Activated T-cell treated with anti-CD3 and anti-CD28 coated beads, Interleukin-2, amount 50 U/mL, for 72 hours (primary cell): ENCODE measurements around the gene DIP2B. TPM values are rescaled to one million over a fixed set of nuclear protein-coding genes. Genes with fewer than 3 reads are reported as not detected.
A peak's percentile ranks its signal among the peaks of the same experiment; 100 is the strongest.
"Not testable (repeated sequence)": the region's sequence is repeated elsewhere in the genome, so short reads cannot be mapped to it uniquely, and the experiment has no call there.

ENCODE experiments used
- ATAC-seq, 2 donors: fragments of 150-1000 bp; cut with Tn5 transposase; replicated peaks in 1 of 2; 2 replicates each; pipeline ENCODE4 v1.10.0; 2021; ENCODE audit warnings: moderate library complexity in 2 of 2, mild to moderate bottlenecking in 1 of 2
- DNase-seq, 2 donors: peaks; one replicate each; pipeline ENCODE4 v3.0.0; 2021 to 2022; ENCODE audit warnings: mixed read lengths in 1 of 2
- H3K27ac Mint-ChIP-seq: one replicate; pipeline ENCODE4 v1.8.0; 2022; ENCODE audit warnings: mild to moderate bottlenecking, moderate library complexity, mixed read lengths
- H3K27me3 Mint-ChIP-seq: one replicate; pipeline ENCODE4 v1.8.0; 2022; ENCODE audit warnings: low read depth, mixed read lengths
- H3K36me3 Mint-ChIP-seq, 2 donors: one replicate each; pipeline ENCODE4 v1.8.0; 2022; ENCODE audit warnings: mixed read lengths in 2 of 2, mild to moderate bottlenecking in 1 of 2; ENCODE audit not compliant: insufficient read depth in 2 of 2
- H3K4me1 Mint-ChIP-seq: one replicate; pipeline ENCODE4 v1.8.0; 2022; ENCODE audit warnings: low read depth, mixed read lengths
- H3K4me3 Mint-ChIP-seq, 2 donors: one replicate each; pipeline ENCODE4 v1.8.0; 2022; ENCODE audit warnings: mild to moderate bottlenecking in 2 of 2, mixed read lengths in 2 of 2, moderate library complexity in 2 of 2
- H3K9me3 Mint-ChIP-seq, 2 donors: one replicate each; pipeline ENCODE4 v1.8.0; 2022; ENCODE audit warnings: mixed read lengths in 2 of 2
- total RNA-seq, 2 donors: library from RNA; stranded (reverse); gene quantifications; one replicate each; pipeline ENCODE4 v1.2.3, GENCODE V29; 2022

Gene DIP2B
- total RNA-seq, 2 donors from 2014 or later, result 25.4 to 28.1 TPM

GRCh38 chr12:50679612-50680011 lies 174.8 kb downstream of the DIP2B start:
- DNase-seq (no peak), ATAC-seq (no peak)
- no peaks in the 10 kb centered on the region for H3K4me1 Mint-ChIP-seq
- peaks cover 0 to 20% of the 10 kb centered on the region in 2 donors for H3K36me3 Mint-ChIP-seq
- H3K27ac Mint-ChIP-seq, result no peak overlapping the region
- H3K9me3 Mint-ChIP-seq, result no peaks in the 10 kb centered on the region
- no peak overlapping the region for H3K4me3 Mint-ChIP-seq
- H3K27me3 Mint-ChIP-seq, result no peaks in the 10 kb centered on the region

DNA sequence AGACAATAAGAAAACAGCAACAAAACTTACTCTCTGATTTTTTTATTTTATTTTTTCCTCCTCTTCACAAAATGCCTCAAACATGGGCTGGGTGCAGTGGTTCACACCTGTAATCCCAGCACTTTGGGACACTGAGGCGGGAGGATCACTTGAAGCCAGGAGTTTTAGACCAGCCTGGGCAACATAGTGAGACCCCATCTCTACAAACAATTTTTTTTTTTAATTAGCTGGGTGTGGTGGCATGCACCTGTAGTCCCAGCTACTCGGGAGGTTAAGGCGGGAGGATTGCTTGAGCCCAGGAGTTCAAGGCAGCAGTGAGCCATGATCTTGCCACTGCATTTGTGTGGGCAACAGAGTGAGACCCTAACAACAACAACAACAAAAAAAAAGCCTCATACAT lies 176.3 kb downstream of the DIP2B start:
- peaks cover 0 to 12% of the 10 kb centered on the region in 2 donors for H3K36me3 Mint-ChIP-seq
- not testable (repeated sequence) for ATAC-seq, H3K27me3 Mint-ChIP-seq, H3K4me1 Mint-ChIP-seq, DNase-seq, H3K27ac Mint-ChIP-seq, H3K9me3 Mint-ChIP-seq, H3K4me3 Mint-ChIP-seq

GRCh38 chr12:50685641-50686040 lies 180.9 kb downstream of the DIP2B start:
- no peak for ATAC-seq
- peaks cover 0 to 5% of the 10 kb centered on the region in 2 donors for H3K36me3 Mint-ChIP-seq

GRCh38 chr12:50686406-50686805 lies 181.6 kb downstream of the DIP2B start:
- peaks cover 0 to 3% of the 10 kb centered on the region in 2 donors for H3K36me3 Mint-ChIP-seq
- no peaks in the 10 kb centered on the region for H3K9me3 Mint-ChIP-seq
- H3K4me1 Mint-ChIP-seq, result no peaks in the 10 kb centered on the region
- ATAC-seq, result no peak
- peak overlapping the region; percentile 34 for H3K27ac Mint-ChIP-seq
- H3K27me3 Mint-ChIP-seq, result no peaks in the 10 kb centered on the region
- no peak overlapping the region for H3K4me3 Mint-ChIP-seq
- no peak for DNase-seq

More at GRCh38 chr12:50685641-50686040, 180.9 kb downstream of the DIP2B start:
- Mint-ChIP-seq H3K27ac (no peak overlapping the region), H3K9me3 (no peaks in the 10 kb centered on the region), H3K27me3 (no peaks in the 10 kb centered on the region), H3K4me1 (no peaks in the 10 kb centered on the region), H3K4me3 (no peak overlapping the region)
- DNase-seq, result no peak

DNA sequence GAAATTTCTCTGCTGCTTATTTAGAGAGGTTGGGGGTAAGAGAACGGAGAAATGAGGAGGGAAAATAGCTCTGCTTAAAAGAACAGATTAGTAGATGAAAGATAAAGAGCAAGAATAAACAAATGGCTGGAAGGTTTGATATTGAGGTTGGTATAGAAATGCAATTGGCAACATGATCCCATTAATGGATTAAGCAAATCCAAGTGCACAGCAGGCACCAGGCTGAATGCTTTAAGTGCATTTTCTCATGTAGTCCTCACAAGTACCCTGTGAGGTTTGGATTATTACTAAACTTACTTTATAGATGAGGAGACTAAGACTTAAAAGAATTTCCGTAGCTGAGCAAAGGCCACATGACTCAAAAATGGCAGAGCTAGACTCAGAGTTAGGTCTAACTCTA lies 182.2 kb downstream of the DIP2B start:
- Mint-ChIP-seq H3K4me1 (no peaks in the 10 kb centered on the region), H3K36me3 (peaks cover 0 to 3% of the 10 kb centered on the region in 2 donors), H3K27ac (peak overlapping the region; percentile 34), H3K4me3 (no peak overlapping the region), H3K9me3 (no peaks in the 10 kb centered on the region), H3K27me3 (no peaks in the 10 kb centered on the region)
- ATAC-seq (no peak), DNase-seq (no peak)

DNA sequence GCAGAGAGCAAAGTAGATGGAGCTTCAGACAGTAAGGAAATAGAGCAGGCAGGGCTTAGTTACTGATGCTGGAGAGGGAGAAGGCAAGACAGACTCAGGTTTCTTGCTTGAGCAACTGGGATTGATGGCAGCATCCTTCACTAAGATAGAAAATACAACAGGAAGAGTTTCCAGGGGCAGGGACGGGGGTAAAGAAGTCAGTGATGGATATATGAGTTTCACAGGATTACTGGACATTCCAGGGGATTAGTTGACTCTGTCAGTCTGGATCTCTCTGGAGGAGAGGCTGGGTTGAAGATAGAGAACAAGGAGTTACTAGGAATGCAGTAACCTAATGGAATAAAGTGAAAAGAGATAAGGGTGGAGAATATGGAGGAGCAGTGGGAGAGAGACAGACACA lies 184.7 kb downstream of the DIP2B start:
- Mint-ChIP-seq H3K9me3 (no peaks in the 10 kb centered on the region), H3K4me1 (no peaks in the 10 kb centered on the region), H3K27ac (no peak overlapping the region), H3K36me3 (peaks cover 0 to 6% of the 10 kb centered on the region in 2 donors), H3K4me3 (no peak overlapping the region), H3K27me3 (no peaks in the 10 kb centered on the region)
- DNase-seq, result no peak
- ATAC-seq, result no peak

- DNase-seq (no peak), ATAC-seq (no peak)
- Mint-ChIP-seq H3K4me3 (no peak overlapping the region), H3K4me1 (no peaks in the 10 kb centered on the region), H3K9me3 (no peaks in the 10 kb centered on the region), H3K27me3 (no peaks in the 10 kb centered on the region), H3K36me3 (peaks cover under 1 to 6% of the 10 kb centered on the region in 2 donors), H3K27ac (peak overlapping the region; percentile 7)
These were observed 186.1 kb downstream of the DIP2B start for GRCh38 chr12:50690925-50691324.

DNA sequence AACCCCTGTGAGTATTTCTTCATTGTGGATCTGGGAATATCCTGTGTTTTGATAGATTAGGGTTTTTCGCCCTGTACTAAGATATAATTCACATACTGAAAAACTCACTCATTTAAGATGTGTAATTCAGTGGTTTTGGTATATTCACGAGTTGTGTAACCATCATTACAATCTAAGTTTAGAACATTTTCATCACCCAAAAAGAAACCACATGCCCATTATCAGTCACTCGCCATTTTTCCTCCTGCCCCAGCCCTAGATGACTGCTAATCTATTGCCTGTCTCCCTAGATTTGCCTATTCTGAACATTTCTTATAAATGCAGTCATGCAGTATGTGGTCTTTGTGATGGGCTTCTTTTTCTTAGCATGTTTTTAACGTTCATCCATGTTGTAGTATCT lies 191.2 kb downstream of the DIP2B start:
- Mint-ChIP-seq H3K27ac (peak overlapping the region; percentile 23), H3K4me1 (no peaks in the 10 kb centered on the region), H3K9me3 (no peaks in the 10 kb centered on the region), H3K27me3 (no peaks in the 10 kb centered on the region), H3K4me3 (no peak overlapping the region), H3K36me3 (peaks cover 3 to 14% of the 10 kb centered on the region in 2 donors)
- ATAC-seq (peak in 1 of 2 donors; percentile 47), DNase-seq (no peak)

DNA sequence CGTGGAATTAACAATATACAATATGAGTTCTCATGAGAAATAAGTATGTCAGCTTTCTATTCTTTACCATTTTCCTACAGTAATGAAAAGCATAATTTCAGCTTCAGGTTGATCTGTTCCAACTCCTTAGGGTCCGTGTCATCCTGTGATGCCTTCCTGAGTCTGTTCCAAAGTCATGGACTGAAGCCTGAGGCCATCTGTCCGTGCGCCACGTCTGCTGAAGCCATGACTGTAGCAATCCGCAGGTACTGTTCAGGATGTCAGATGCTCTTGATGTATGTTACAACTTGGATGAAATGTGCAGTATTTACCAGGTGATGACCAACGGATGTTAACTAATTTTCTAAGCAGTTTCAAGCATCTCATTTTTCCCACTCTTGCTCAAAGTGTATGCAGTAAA lies 192.1 kb downstream of the DIP2B start:
- peak overlapping the region; percentile 20 for H3K27ac Mint-ChIP-seq
- no peaks in the 10 kb centered on the region for H3K27me3 Mint-ChIP-seq
- peaks cover 3 to 14% of the 10 kb centered on the region in 2 donors for H3K36me3 Mint-ChIP-seq
- no peaks in the 10 kb centered on the region for H3K9me3 Mint-ChIP-seq
- no peak for ATAC-seq
- DNase-seq, result no peak
- H3K4me3 Mint-ChIP-seq, result no peak overlapping the region
- no peaks in the 10 kb centered on the region for H3K4me1 Mint-ChIP-seq

GRCh38 chr12:50699154-50699553 lies 194.4 kb downstream of the DIP2B start:
- Mint-ChIP-seq H3K27ac (no peak overlapping the region), H3K4me3 (no peak overlapping the region), H3K4me1 (no peaks in the 10 kb centered on the region), H3K36me3 (peaks cover 3 to 12% of the 10 kb centered on the region in 2 donors), H3K9me3 (no peaks in the 10 kb centered on the region), H3K27me3 (no peaks in the 10 kb centered on the region)
- DNase-seq, result no peak
- ATAC-seq, result no peak

- no peak overlapping the region for H3K4me3 Mint-ChIP-seq
- H3K27me3 Mint-ChIP-seq, result no peaks in the 10 kb centered on the region
- no peak for DNase-seq
- no peaks in the 10 kb centered on the region for H3K9me3 Mint-ChIP-seq
- ATAC-seq, result no peak
- no peaks in the 10 kb centered on the region for H3K4me1 Mint-ChIP-seq
- peaks cover 3 to 15% of the 10 kb centered on the region in 2 donors for H3K36me3 Mint-ChIP-seq
- no peak overlapping the region for H3K27ac Mint-ChIP-seq
These were observed 195.2 kb downstream of the DIP2B start for GRCh38 chr12:50699940-50700339.

- no peaks in the 10 kb centered on the region for H3K9me3 Mint-ChIP-seq
- H3K4me1 Mint-ChIP-seq, result no peaks in the 10 kb centered on the region
- no peak overlapping the region for H3K4me3 Mint-ChIP-seq
- ATAC-seq (no peak), DNase-seq (no peak)
- peak overlapping the region; percentile 54 for H3K27ac Mint-ChIP-seq
- peaks cover 0 to 16% of the 10 kb centered on the region in 2 donors for H3K36me3 Mint-ChIP-seq
- no peaks in the 10 kb centered on the region for H3K27me3 Mint-ChIP-seq
These were observed 201.8 kb downstream of the DIP2B start for GRCh38 chr12:50706606-50707005.

- no peak for ATAC-seq
- peaks cover 0 to 16% of the 10 kb centered on the region in 2 donors for H3K36me3 Mint-ChIP-seq
These were observed 202.6 kb downstream of the DIP2B start for GRCh38 chr12:50707396-50707795.

GRCh38 chr12:50708631-50709030 lies 203.8 kb downstream of the DIP2B start:
- DNase-seq, result no peak
- Mint-ChIP-seq H3K27me3 (no peaks in the 10 kb centered on the region), H3K36me3 (peaks cover 0 to 16% of the 10 kb centered on the region in 2 donors), H3K4me3 (no peak overlapping the region), H3K27ac (peak overlapping the region; percentile 68), H3K9me3 (no peaks in the 10 kb centered on the region), H3K4me1 (no peaks in the 10 kb centered on the region)
- no peak for ATAC-seq

More at GRCh38 chr12:50707396-50707795, 202.6 kb downstream of the DIP2B start:
- Mint-ChIP-seq H3K27ac (peak overlapping the region; percentile 54), H3K27me3 (no peaks in the 10 kb centered on the region), H3K4me1 (no peaks in the 10 kb centered on the region), H3K4me3 (no peak overlapping the region), H3K9me3 (no peaks in the 10 kb centered on the region)
- no peak for DNase-seq
